DND-41 (cell line): Measurements from ENCODE around the gene POLA2.

ENCODE experiments used
- ATAC-seq: fragments of 200-7000 bp; cut with Tn5 transposase; 3 replicates; pipeline ENCODE4 v1.9.1; 2021; ENCODE audit warnings: low read depth; ENCODE audit not compliant: insufficient read depth
- DNase-seq: peaks from one replicate; pipeline ENCODE4 v3.0.0-alpha.2; 2020
- H2AFZ ChIP-seq: 2 replicates; pipeline ENCODE4 v1.6.0; 2012; ENCODE audit warnings: low read depth, low read length
- H3K27ac ChIP-seq: 2 replicates; pipeline ENCODE4 v1.5.1; 2012; ENCODE audit warnings: low read length, inconsistent platforms
- H3K27me3 ChIP-seq: fragments of 200-600 bp; sonication (generic); 2 replicates; pipeline ENCODE4 v1.6.0; 2012; ENCODE audit warnings: low read length, mild to moderate bottlenecking, inconsistent platforms; ENCODE audit not compliant: insufficient read depth, poor library complexity
- H3K36me3 ChIP-seq: 2 replicates; pipeline ENCODE4 v1.5.1; 2012; ENCODE audit warnings: low read length, inconsistent platforms; ENCODE audit not compliant: insufficient read depth
- H3K4me1 ChIP-seq: 2 replicates; pipeline ENCODE4 v1.5.1; 2012; ENCODE audit warnings: mild to moderate bottlenecking, low read length; ENCODE audit not compliant: insufficient read depth
- H3K4me2 ChIP-seq: 2 replicates; pipeline ENCODE4 v1.6.0; 2012; ENCODE audit warnings: mild to moderate bottlenecking, moderate library complexity, low read length, inconsistent platforms; ENCODE audit not compliant: insufficient read depth
- H3K4me3 ChIP-seq, 2 experiments: fragments of 200-600 bp in 1 of 2; shearing (Covaris generic) in 1 of 2; 2 replicates each; pipeline ENCODE4 v1.5.1; 2012 to 2016; ENCODE audit warnings: inconsistent platforms in 2 of 2, low read length in 2 of 2, mild to moderate bottlenecking in 2 of 2, low read depth in 1 of 2, moderate library complexity in 1 of 2
- H3K79me2 ChIP-seq: 2 replicates; pipeline ENCODE4 v1.6.0; 2012; ENCODE audit warnings: low read length, inconsistent platforms; ENCODE audit not compliant: insufficient read depth
- H3K9ac ChIP-seq: 2 replicates; pipeline ENCODE4 v1.6.0; 2012; ENCODE audit warnings: low read depth, mild to moderate bottlenecking, inconsistent platforms, low read length, moderate library complexity
- H3K9me3 ChIP-seq: 2 replicates; pipeline ENCODE4 v1.5.1; 2012; ENCODE audit warnings: low read length, moderate library complexity, mild to moderate bottlenecking, inconsistent platforms; ENCODE audit not compliant: insufficient read depth, severe bottlenecking
- H4K20me1 ChIP-seq: 2 replicates; pipeline ENCODE4 v1.6.0; 2012; ENCODE audit warnings: low read length; ENCODE audit not compliant: insufficient read depth
- CTCF ChIP-seq: IDR thresholded peaks from 2 replicates; pipeline ENCODE4 v1.5.1; 2012; ENCODE audit warnings: borderline replicate concordance, low read length, moderate library complexity, mild to moderate bottlenecking; ENCODE audit not compliant: poor library complexity, severe bottlenecking; ENCODE audit errors: extremely low read depth
- EZH2 ChIP-seq: IDR thresholded peaks from 3 replicates; pipeline ENCODE4 v1.6.1; 2012; ENCODE audit warnings: borderline replicate concordance, low read depth, mild to moderate bottlenecking, moderate library complexity, low read length, inconsistent platforms; ENCODE audit not compliant: severe bottlenecking

Gene POLA2

GRCh38 chr11:65314501-65315203 lies 52.9 kb downstream of the POLA2 start, which contains the start of gene CDC42EP2:
CDC42EP2 (plus strand) TSS chr11:65314866; CDS start chr11:65320899, 6,033 bp downstream.
- Histone ChIP-seq H3K4me3 (peak within 1 kb of the TSS; percentile 71 to 97), H2AFZ (peak within 1 kb of the TSS; percentile 93), H3K36me3 (no peaks in the 10 kb centered on the region), H3K4me1 (peaks cover 22% of the 10 kb centered on the region), H3K79me2 (no peaks in the 10 kb centered on the region), H3K9me3 (no peaks in the 10 kb centered on the region), H3K27ac (0 out of 2 replicates have a peak within 1 kb of the TSS, but pooled peaks have one; percentile 8), H4K20me1 (peaks cover 2% of the 10 kb centered on the region; the same call in 1 of the 2 replicates), H3K27me3 (no peaks in the 10 kb centered on the region), H3K9ac (peak within 1 kb of the TSS; percentile 61), H3K4me2 (peak within 1 kb of the TSS; percentile 100)
- DNase-seq (peak; percentile 78), ATAC-seq (peak; percentile 88)
- TF ChIP-seq CTCF: peak; percentile 3
- TF ChIP-seq EZH2: peak; percentile 61

- Histone ChIP-seq H3K79me2 (no peaks in the 10 kb centered on the region), H2AFZ (peak overlapping the region; percentile 93), H4K20me1 (peaks cover 2% of the 10 kb centered on the region; the same call in 1 of the 2 replicates), H3K9me3 (no peaks in the 10 kb centered on the region), H3K9ac (peak overlapping the region; percentile 61), H3K4me2 (peak overlapping the region; percentile 100), H3K27ac (0 out of 2 replicates have a peak overlapping the region, but pooled peaks have one; percentile 8), H3K4me3 (peak overlapping the region; percentile 71 to 97), H3K27me3 (no peaks in the 10 kb centered on the region), H3K4me1 (peaks cover 22% of the 10 kb centered on the region), H3K36me3 (no peaks in the 10 kb centered on the region)
- ATAC-seq (peak; percentile 78), DNase-seq (peak; percentile 86)
- no peak for TF ChIP-seq EZH2
- TF ChIP-seq CTCF: peak; percentile 96
These were observed 53.6 kb downstream of the POLA2 start for GRCh38 chr11:65315204-65315865.

GRCh38 chr11:65315866-65316226 lies 54.1 kb downstream of the POLA2 start:
- no peaks in the 10 kb centered on the region for H3K79me2 ChIP-seq
- DNase-seq: no peak
- TF ChIP-seq EZH2 (no peak), CTCF (no peak)

More at GRCh38 chr11:65315866-65316226, 54.1 kb downstream of the POLA2 start:
- Histone ChIP-seq H3K36me3 (no peaks in the 10 kb centered on the region), H3K4me3 (peak overlapping the region in 1 of 2 experiments; percentile 97; a peak in 2 of 4 replicates), H2AFZ (peak overlapping the region; percentile 93), H4K20me1 (peaks cover 2% of the 10 kb centered on the region; the same call in 1 of the 2 replicates), H3K4me2 (peak overlapping the region; percentile 100), H3K9me3 (no peaks in the 10 kb centered on the region), H3K27me3 (no peaks in the 10 kb centered on the region), H3K4me1 (peaks cover 22% of the 10 kb centered on the region), H3K9ac (peak overlapping the region; percentile 61), H3K27ac (no peak overlapping the region)
- ATAC-seq: no peak
